ENCODE results near the gene GP2. TPM values are rescaled to one million over a fixed set of nuclear protein-coding genes. Genes with fewer than 3 reads are reported as not detected.

GP2 gene
- total and polyA plus RNA-seq, 2 donors (not counting 1 experiment from before 2014, with no cell fraction given), result not detected

DNA sequence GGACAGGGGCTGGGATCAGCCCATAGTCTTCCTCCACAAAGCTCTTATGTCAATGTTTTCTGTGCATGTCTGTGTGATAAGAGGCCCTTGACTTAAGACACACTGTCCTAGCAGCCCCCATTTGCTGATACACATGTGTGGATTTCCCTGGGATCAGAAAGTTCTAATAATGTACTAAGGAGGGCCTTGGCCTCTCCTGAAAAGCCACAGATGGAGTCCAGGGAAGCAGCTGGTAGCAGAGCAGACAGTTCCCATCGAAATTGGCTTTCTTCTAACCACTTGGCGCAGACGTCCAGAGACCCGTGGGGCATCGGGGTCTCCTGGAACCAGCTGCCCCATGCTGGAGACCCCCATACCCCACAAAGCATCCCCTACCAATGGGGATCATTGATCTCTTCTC lies 4.3 kb upstream of the GP2 start:
- Histone ChIP-seq H3K79me2 (ENCODE audit: control insufficient read depth, insufficient read depth, low read length) (no peaks in the 10 kb centered on the region), H3K4me1 (ENCODE audit: control insufficient read depth, extremely low read depth, insufficient read depth, low read length) (no peaks in the 10 kb centered on the region)
- TF ChIP-seq, protein P1, sequence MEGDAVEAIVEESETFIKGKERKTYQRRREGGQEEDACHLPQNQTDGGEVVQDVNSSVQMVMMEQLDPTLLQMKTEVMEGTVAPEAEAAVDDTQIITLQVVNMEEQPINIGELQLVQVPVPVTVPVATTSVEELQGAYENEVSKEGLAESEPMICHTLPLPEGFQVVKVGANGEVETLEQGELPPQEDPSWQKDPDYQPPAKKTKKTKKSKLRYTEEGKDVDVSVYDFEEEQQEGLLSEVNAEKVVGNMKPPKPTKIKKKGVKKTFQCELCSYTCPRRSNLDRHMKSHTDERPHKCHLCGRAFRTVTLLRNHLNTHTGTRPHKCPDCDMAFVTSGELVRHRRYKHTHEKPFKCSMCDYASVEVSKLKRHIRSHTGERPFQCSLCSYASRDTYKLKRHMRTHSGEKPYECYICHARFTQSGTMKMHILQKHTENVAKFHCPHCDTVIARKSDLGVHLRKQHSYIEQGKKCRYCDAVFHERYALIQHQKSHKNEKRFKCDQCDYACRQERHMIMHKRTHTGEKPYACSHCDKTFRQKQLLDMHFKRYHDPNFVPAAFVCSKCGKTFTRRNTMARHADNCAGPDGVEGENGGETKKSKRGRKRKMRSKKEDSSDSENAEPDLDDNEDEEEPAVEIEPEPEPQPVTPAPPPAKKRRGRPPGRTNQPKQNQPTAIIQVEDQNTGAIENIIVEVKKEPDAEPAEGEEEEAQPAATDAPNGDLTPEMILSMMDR (conservative IDR thresholded peaks at IDR 0.05 in 1 of 2, IDR thresholded peaks at IDR 0.05 in 1 of 2; ENCODE audit: low read depth in 1 of 2, low read length in 2 of 2), result no peak
- TF ChIP-seq EZH2 (IDR thresholded peaks at IDR 0.05; ENCODE audit: low read length, missing control alignments), result no peak

DNA sequence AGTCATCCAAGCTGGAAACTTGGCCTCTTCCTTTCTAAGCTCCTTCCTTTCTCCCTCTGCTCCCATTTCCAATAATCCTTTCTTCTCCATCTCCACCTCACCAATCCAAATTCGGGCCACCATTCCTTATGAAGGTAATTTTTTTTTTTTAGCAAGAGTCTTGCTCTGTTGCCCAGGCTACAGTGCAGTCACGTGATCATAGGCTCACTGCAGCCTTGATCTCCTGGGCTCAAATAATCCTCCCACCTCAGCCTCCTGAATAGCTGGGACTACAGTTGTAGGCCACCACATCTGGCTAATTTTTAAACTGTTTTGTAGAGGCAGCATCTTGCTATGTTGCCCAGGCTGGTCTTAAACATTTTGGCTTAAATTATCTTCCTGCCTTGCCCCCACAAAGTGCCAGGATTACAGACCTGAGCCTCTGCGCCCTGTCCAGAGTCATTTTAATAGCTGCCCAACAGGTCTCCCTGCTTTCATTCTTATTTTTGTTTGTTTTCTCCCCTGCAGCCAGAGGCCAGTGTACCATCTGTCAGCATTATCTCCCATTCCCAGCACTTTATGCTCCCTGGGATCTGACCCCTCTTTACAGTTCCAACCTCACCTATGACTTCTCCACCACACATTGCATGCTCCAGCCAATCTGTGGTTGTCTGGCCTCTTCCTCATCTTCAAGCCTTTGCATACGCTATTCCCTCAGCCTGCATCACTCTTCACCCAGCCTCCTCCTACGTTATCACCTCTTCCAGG lies 2.3 kb upstream of the GP2 start:
- H3K36me3 ChIP-seq (ENCODE audit: control insufficient read depth, insufficient read depth, low read length), result no peaks in the 10 kb centered on the region
- H3K27ac ChIP-seq (ENCODE audit: insufficient read depth, low read length), result no peak overlapping the region
- DNase-seq (ENCODE audit: low read depth in 2 of 2), result no peak
- H3K27me3 ChIP-seq (ENCODE audit: control insufficient read depth, insufficient read depth, low read length), result no peaks in the 10 kb centered on the region
- no peak overlapping the region for H3K4me2 ChIP-seq (ENCODE audit: extremely low read depth, insufficient read depth, low read length)
- no peak for TF ChIP-seq EZH2 (IDR thresholded peaks at IDR 0.05; ENCODE audit: low read length, missing control alignments)
- TF ChIP-seq, protein P1 (conservative IDR thresholded peaks at IDR 0.05 in 1 of 2, IDR thresholded peaks at IDR 0.05 in 1 of 2; ENCODE audit: low read depth in 1 of 2, low read length in 2 of 2), result no peak
- no peak overlapping the region for H3K4me3 ChIP-seq (replicated peaks in 1 of 4; ENCODE audit: control extremely low read depth in 1 of 4, insufficient read depth in 1 of 4, low read depth in 3 of 4, low read length in 4 of 4)
- H3K9ac ChIP-seq (ENCODE audit: insufficient read depth, low read length), result no peak overlapping the region
- no peaks in the 10 kb centered on the region for H3K79me2 ChIP-seq (ENCODE audit: control insufficient read depth, insufficient read depth, low read length)
- H3K9me3 ChIP-seq (ENCODE audit: control insufficient read depth, insufficient read depth, low read depth, low read length), result no peaks in the 10 kb centered on the region
- H4K20me1 ChIP-seq (ENCODE audit: control insufficient read depth, extremely low read depth, insufficient read depth, low read length), result no peaks in the 10 kb centered on the region
- H2AFZ ChIP-seq (ENCODE audit: low read length), result no peak overlapping the region
- H3K4me1 ChIP-seq (ENCODE audit: control insufficient read depth, extremely low read depth, insufficient read depth, low read length), result no peaks in the 10 kb centered on the region

More for the DNA sequence above, 4.3 kb upstream of the GP2 start:
- Histone ChIP-seq H3K9ac (ENCODE audit: insufficient read depth, low read length) (no peak overlapping the region), H4K20me1 (ENCODE audit: control insufficient read depth, extremely low read depth, insufficient read depth, low read length) (no peaks in the 10 kb centered on the region), H2AFZ (ENCODE audit: low read length) (no peak overlapping the region), H3K4me3 (replicated peaks in 1 of 4; ENCODE audit: control extremely low read depth in 1 of 4, insufficient read depth in 1 of 4, low read depth in 3 of 4, low read length in 4 of 4) (no peak overlapping the region), H3K36me3 (ENCODE audit: control insufficient read depth, insufficient read depth, low read length) (no peaks in the 10 kb centered on the region), H3K9me3 (ENCODE audit: control insufficient read depth, insufficient read depth, low read depth, low read length) (no peaks in the 10 kb centered on the region), H3K4me2 (ENCODE audit: extremely low read depth, insufficient read depth, low read length) (no peak overlapping the region), H3K27me3 (ENCODE audit: control insufficient read depth, insufficient read depth, low read length) (no peaks in the 10 kb centered on the region), H3K27ac (ENCODE audit: insufficient read depth, low read length) (no peak overlapping the region)
- DNase-seq (ENCODE audit: low read depth in 2 of 2), result no peak

DNA sequence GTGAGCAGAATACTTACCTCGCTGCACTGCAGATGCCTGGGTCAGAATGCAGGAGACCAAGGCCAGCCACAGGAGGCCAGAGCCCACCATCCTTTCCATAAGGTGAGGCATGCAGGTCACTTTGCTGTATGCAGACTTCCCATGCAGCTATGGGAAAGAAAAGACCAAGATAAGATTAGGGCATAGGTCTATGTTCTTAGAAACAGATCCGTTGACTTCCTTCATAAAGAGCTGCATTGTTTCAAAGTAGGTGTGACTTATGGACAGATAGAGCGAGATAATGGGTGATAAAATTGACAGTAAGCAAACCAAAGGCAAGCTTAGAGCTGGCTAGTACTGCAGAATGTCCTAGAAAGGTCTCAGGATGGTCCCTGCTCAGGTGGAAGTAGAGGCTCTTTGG lies 992 bp downstream of the GP2 start:
- no peak overlapping the region for H2AFZ ChIP-seq (ENCODE audit: low read length)
- H3K9ac ChIP-seq (ENCODE audit: insufficient read depth, low read length), result no peak overlapping the region
- no peaks in the 10 kb centered on the region for H3K4me1 ChIP-seq (ENCODE audit: control insufficient read depth, extremely low read depth, insufficient read depth, low read length)
- DNase-seq (ENCODE audit: low read depth in 2 of 2), result no peak
- H3K36me3 ChIP-seq (ENCODE audit: control insufficient read depth, insufficient read depth, low read length), result no peaks in the 10 kb centered on the region
- H3K27ac ChIP-seq (ENCODE audit: insufficient read depth, low read length), result no peak overlapping the region
- H4K20me1 ChIP-seq (ENCODE audit: control insufficient read depth, extremely low read depth, insufficient read depth, low read length), result no peaks in the 10 kb centered on the region
- no peak overlapping the region for H3K4me2 ChIP-seq (ENCODE audit: extremely low read depth, insufficient read depth, low read length)
- TF ChIP-seq, protein P1 (conservative IDR thresholded peaks at IDR 0.05 in 1 of 2, IDR thresholded peaks at IDR 0.05 in 1 of 2; ENCODE audit: low read depth in 1 of 2, low read length in 2 of 2), result no peak
- H3K79me2 ChIP-seq (ENCODE audit: control insufficient read depth, insufficient read depth, low read length), result no peaks in the 10 kb centered on the region
- H3K9me3 ChIP-seq (ENCODE audit: control insufficient read depth, insufficient read depth, low read depth, low read length), result no peaks in the 10 kb centered on the region
- H3K4me3 ChIP-seq (replicated peaks in 1 of 4; ENCODE audit: control extremely low read depth in 1 of 4, insufficient read depth in 1 of 4, low read depth in 3 of 4, low read length in 4 of 4), result no peak overlapping the region
- no peaks in the 10 kb centered on the region for H3K27me3 ChIP-seq (ENCODE audit: control insufficient read depth, insufficient read depth, low read length)

Data from fibroblast of lung (primary cell).